ENCODE measurements around the gene THOC1.

The THOC1 gene

GRCh38 chr18:211582-211981 lies 56.3 kb downstream of the THOC1 start:
- DNase-seq = no peak

GRCh38 chr18:210733-211132 lies 57.1 kb downstream of the THOC1 start:
- no peak for DNase-seq

GRCh38 chr18:210075-210474 lies 57.8 kb downstream of the THOC1 start:
- no peak for DNase-seq

- peak; percentile 63 for DNase-seq
Measured at GRCh38 chr18:199768-200167, 68.1 kb downstream of the THOC1 start.

GRCh38 chr18:199214-199613 lies 68.6 kb downstream of the THOC1 start:
- DNase-seq = no peak

GRCh38 chr18:195651-196050 lies 72.2 kb downstream of the THOC1 start:
- DNase-seq = no peak

- DNase-seq = no peak
Measured at GRCh38 chr18:192801-193200, 75.0 kb downstream of the THOC1 start.

- no peak for DNase-seq
Measured at GRCh38 chr18:191725-192124, 76.1 kb downstream of the THOC1 start.

GRCh38 chr18:189254-189653 lies 78.6 kb downstream of the THOC1 start:
- DNase-seq = no peak

GRCh38 chr18:183769-184168 lies 84.1 kb downstream of the THOC1 start:
- DNase-seq = no peak

- DNase-seq = no peak
Measured at GRCh38 chr18:181711-182110, 86.1 kb downstream of the THOC1 start.

- DNase-seq = no peak
Measured at GRCh38 chr18:179499-179898, 88.3 kb downstream of the THOC1 start.

GRCh38 chr18:172361-172760 lies 95.5 kb downstream of the THOC1 start:
- DNase-seq = no peak
